IPS-NIHi11 (cell line): ENCODE measurements around the gene COL4A4.

Source experiments
- DNase-seq: peaks from one replicate; pipeline ENCODE4 v3.0.0; 2012; ENCODE audit warnings: mixed read lengths, low spot score

COL4A4 gene

DNA sequence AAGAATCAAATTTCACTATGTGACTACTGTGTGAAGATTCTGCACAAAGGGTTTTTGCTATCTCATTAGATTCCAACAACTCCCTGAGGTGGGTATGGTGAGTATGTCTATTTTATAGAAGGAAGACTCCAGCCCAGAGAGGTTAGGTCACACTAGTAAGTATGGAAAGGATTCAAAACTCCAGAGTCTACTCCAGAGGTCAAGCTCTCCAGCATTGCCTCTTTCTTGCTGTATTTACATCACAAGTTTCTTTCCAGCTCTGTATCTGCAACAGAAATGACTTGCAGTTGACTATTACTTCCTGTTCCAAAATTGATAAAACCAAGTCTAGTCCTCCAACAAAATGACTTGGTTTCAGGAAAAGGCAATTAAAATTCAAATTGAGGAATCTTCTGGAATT is 2.1 kb downstream of the COL4A4 start:
- DNase-seq = no peak

DNA sequence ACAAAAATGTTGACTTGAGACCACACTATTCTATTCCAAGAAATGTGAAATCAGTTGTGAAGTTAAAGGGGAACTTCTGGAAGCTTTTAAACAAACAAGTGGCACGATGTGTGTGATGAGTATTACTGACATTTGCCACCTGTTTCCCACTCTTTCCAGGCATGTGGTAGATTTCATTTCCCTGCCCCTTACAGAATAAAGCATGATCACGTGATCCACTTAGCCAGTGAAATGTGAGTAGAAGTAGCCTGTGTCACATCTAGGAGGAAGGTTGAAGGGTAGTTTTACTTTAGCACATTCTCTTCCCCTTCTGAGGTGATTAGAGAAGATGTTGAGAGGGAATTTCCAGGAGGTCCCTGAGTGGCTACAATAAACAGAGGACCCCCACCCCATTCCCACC is 3.8 kb downstream of the COL4A4 start:
- DNase-seq = no peak

DNA sequence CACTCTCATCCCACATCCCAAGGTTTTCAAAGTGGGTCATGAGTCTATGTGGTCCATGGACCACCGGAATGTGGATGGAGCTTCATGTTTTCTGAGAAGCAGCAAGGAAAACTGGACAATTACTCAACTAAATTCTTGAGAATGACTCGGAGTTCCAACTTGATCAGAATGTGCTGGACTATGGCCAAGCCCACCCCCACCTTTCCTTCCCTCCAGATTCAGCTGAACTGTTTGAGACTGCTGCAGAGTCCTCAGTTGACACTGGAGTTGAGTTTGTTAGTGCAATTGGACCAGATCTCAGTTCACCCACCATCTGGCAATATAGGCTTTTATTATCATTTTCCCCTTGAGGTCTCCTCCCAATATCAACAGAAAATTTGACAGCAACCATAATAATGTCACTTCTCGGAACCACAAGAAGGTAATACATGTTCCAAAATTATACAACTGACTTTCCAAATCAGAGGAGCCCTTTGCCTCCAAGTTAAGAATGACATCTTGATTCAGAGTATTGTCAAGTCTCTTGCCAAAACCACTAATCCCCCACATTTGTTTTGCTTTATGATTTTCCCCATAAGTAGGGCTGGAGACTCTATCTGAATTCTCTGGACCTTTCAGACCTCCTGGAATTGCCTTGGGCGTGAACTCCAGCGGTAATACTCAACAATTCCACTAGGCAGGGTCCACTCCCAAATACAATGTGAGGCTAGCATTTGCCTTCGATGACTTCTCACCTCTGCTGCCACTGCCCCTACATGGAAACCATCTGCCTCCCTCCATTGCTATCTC is 8.8 kb downstream of the COL4A4 start:
- DNase-seq = no peak

DNA sequence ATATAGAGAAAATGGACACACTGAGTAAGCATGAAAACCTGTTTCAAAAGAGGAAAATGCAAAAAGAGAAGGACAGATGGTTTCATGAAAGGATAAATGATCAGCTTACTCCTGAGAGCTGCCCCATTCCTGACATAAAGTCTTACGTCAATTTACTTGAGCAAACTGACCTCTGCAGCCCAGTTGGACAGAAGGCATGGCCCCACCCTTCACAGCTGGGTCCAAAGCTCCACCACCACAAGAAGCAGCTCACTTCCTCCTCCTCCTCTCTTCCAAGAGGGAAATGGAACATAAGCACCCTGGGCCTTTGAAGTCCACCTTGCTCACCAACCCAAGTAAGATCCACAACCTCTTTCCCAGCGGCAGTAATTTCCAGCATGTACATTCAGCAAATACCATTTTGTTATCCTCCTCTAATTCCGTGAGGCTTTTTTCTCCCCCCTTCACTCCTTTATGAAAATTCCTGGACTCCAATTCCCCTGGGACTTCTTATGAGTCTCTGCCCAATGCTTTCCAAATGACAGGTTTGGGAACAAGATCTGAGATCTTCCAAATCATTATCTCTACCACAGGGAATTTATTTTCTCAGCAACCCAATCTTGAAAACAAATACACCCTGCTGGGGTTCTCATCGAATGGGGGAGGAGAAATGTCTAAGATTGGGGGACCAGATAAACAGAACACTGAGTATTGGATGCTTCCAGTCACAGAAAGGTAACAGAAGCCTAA is 10.1 kb downstream of the COL4A4 start:
- no peak for DNase-seq

DNA sequence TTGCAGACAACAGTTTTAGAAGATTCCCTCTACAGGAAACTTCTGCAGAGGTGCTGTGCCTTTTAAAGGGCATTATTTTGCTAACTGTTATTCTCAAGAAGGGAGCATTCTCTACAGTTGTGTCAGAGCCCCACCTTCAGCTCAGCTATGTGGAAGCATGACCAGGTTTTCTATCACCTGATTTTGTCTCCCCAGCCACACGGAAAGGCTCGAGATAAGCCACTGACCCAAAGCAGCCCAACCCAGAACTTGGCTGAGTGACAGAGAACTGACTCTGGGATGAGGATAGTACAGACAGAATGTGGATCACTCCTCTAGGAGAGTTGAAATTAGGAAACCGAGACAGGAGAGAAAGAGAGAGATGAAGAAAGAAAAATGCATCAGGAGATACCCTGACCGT is 10.7 kb downstream of the COL4A4 start:
- no peak for DNase-seq

DNA sequence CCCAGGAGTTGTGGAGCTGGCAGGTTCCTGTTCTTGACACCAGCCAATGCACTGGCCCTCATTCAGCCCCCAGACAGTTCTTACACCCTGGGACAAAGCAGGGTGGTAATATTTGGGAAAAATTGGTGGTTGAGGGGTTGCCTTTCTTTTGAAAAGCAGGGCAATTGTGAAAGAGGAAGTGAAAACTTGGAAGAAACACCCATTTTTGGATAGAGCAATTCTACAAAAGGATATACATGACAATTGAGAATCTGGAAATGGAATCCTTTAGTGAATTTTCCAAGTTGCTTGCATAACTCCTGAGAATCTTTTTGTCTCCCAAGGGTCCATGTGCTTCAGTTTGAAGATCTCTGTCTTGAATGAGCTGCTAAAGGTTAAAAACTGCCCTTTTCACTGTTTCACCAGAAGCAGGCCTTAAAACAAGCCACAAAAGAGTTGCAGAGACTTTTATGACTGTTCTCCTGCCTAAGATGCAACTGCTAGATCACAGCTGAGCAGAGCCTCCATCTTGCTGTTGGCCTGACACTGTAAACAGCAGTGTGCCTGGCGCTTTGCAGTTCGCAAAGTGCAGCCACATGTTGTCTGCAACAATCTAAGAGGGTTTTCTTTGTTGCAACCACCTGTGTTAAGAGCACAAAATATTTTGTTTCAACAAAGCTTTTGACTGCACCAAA is 11.8 kb downstream of the COL4A4 start:
- no peak for DNase-seq

DNA sequence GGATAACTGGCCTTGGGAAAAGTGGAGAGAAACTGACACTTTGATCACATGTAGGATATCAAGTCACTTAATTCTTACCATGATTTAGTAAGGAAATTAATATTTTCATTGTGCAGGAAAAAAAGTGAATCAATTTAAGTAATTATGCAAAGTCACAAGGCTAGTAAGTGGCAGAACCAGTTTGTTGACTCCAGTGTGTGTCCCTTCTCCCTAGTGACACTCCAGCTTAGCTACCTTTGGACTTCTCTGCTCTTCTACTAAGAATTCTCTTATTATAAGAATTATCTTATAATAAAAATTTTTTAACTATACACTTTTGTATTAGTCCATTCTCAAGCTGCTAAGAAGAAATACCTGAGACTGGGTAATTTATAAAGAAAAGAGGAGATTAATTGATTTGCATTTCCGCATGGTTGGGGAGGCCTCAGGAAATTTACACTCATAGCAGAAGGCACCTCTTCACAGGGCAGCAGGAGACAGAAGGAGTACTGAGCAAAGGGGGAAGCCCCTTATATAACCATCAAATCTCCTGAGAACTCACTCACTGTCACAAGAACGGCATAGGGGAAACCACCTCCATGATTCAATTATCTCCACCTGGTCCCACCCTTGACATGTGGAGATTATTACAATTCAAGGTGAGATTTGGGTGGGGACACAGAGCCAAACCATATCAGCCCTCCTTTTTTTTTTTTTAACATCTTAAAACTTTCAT is 13.6 kb downstream of the COL4A4 start:
- no peak for DNase-seq

DNA sequence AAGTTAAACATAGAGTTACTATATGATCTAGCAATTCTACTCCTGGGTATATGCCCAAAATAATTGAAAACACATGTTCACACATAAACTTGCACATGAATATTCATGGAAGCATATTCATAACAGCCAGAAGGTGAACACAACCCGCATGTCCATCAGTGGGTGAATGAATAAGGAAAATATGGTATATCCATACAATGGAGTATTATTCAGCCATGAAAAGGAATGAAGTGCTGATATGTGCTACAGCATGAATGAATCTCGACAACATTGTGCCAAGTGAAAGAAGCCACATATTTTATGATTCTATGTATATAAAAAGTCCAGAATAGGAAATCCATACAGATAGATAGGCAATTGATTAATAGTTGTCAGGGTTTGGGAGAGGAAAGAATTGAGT is 15.9 kb downstream of the COL4A4 start:
- DNase-seq = no peak

DNA sequence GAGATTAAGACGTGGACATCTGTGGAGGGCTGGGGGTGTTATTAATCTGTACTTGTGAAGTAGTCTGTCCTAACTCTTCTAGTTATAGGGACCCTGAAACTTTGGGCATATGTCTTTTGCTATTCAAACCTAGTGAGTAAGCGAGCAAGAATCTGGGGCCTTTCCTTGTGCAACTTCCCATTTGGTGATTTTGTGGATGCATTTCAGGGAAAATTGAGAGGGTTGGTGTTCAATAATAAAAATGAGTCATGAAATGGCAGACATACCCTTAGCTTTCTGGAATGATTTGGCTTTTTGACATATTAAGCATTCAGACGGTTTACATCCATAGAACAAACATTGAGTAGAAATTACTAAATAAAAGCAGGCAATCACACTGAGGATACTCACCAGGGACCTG is 17.0 kb downstream of the COL4A4 start:
- DNase-seq = no peak

DNA sequence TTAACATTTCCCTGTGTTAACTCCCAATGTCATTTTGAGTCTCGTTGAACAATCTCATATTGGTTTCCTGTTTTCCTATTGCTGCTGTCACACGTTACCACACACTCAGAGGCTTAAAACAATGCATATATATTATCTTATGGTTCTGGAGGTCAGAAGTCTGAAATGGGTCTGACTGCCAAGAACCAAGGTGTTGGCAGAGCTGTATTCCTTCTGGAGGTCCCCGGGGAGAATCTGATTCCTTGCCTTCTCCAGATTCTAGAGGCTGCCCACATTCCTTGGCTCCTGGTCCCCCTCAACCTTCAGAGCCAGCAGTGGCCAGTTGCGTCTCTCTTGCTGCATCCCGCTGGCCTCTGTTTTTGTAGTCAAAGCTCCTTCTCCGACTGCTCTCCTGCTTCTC is 17.5 kb downstream of the COL4A4 start:
- DNase-seq = no peak

DNA sequence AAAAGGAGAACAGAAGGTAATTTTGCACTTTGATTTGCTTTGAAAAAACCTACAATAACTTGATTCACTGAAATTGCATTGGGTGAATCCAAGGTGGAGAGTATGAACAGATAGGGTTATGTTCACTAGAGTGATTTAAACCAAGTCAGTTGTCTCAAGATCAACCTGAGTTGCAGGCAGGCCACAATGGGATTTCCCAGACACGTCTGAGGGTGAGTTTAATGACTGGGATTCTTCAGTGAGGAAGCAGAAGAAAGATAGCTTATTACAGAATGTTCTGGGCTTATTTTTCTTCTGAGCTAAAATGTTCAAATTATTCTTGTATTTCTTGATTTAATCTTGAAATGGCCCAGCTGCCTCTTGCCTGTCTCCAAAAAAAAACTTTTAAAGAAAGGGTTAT is 20.1 kb downstream of the COL4A4 start:
- DNase-seq = no peak

DNA sequence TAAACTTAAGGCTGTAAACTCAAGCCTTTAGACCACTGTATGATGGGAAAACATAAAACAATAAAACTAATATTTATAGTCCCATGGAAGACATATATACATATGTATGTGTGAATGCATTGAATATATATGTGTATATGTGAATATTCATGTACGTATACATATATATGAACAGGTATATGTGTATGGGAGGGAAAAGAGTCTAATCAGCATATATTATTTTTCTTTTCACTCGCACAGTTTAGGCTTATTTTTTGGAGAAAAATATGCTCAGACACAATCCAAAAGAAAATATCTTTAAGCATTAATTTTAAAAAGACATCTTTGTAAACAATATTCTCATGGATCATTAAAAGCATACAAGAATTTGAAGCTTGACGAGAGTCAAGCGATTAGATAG is 22.7 kb downstream of the COL4A4 start:
- no peak for DNase-seq

DNA sequence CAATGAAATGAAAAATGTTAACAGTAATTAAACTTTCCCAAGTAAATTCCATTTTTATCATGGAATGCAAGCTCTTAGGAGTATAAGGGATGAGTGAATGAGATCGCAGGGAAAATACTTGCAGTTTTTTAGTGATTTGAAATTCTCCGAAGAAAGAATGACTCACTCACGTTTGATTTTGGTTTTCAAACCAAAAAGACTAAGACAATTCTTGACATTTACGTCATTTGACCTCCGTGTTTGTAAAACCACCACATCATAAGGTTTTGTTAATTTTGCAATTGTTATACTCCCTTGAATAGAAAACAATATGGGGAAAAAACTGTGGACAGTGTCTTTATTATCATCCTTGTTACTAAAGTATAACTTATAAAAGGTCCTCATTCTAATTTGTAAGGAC is 29.4 kb downstream of the COL4A4 start:
- no peak for DNase-seq

DNA sequence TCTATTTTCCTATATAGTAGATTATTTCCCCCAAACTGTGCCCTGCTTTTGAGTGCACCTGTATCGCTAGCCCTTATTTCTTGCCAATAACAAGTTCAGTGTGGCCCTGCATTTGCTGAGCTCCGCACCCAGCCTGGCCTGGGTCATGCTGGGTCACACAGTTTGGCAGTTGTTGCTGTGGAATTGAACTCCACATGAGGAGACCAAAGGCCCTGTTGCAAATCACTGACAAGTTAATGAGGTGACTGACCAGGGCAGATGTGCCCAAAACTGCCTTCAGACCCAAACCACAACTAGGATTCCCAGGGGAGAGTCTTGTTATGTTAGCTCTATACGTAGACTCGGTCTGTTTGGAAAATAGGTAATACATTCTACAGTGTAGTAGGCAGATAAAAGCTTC is 31.0 kb downstream of the COL4A4 start:
- DNase-seq = no peak

DNA sequence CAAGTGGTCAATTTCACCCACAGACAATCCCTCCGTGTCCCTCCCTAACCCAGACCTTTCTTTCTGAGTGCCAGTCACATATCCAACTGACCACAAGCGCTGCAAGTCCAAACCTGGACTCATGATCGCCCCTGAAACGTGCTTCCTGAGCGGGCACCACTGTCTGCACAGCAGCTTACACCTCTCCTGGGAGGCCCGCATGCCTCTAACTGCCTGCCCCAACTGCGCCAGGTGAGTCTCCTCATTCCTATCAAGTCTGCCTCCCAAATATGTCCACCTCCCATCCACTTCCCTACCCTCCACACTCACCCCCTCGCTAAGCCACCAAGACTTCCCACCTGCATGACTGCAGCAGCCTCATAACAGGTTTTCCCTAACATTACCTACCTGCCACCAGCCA is 33.4 kb downstream of the COL4A4 start:
- no peak for DNase-seq

DNA sequence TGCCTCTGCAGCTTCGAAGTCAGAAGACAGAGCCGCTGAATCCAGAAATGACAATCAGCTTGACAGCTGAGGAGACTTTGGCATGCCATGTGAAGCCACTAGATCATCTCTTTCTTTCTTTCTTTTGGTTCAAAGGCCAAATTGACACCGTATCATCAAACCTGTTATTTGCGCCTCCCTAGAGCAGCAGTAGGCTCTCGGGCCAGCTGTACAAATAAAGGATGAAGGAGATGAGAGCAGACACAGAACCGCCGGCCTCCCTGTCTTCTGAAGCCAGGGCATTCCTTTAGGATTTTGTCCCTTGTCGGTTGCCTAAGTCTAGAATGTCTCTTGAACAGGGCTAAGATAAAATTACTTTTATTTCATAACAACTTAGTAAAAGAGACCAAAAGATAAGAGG is 36.8 kb downstream of the COL4A4 start:
- DNase-seq = no peak

DNA sequence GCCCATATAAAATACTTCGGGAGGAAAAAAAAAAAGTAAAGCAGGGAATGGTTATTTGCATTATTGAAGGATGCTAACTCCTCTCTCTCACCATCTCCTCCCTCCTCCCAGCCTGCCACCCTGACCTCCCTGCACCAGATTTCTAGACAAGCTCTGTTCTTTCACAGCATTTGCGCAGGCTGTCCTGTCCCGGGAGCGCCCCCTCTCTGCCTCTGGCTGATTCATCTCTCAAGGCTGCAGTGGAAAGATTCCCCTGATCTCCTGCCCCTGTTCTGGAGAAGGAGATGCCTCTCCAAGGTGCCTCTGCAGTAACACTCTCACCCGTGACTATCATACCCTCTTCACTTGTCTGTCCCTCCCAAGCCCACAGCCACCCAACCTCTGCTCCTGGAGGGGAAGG is 38.5 kb downstream of the COL4A4 start:
- DNase-seq = peak; percentile 27

DNA sequence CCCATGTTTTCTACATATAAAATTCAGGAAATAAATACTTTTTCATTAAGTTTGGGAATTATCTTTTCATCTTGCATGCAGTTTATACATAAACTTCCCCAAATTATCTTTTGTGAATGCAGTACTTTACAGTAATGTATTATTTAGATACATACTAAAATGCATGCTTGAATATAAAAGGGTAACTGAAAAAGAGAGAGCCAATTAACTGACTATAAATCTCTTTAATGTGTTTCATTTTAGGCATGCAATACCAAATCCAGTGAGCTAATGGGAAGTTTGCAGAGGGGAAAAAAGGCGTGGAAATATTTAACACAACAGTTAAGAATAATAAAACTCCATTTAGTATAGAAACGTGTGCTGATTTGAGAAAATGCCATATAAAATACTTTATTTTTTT is 39.2 kb downstream of the COL4A4 start:
- no peak for DNase-seq

DNA sequence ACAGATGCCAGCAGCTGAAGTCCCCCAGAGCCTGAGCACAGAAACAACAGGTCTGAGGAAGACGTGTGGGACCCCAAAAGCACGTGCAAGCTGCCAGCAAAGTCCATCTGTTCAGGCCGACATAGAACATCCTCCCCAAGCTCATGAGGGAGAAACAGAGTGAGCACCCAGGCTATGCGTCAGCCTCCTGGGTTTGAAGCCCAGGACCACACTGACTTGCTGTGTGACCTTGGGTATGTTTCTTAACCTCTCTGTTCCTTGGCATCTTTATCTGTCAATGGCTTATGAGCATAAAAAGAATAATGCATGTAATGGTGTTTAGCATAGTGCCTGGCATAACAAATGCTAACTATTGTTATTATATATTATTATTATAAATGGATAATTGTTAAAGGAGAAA is 40.3 kb downstream of the COL4A4 start:
- DNase-seq = no peak

DNA sequence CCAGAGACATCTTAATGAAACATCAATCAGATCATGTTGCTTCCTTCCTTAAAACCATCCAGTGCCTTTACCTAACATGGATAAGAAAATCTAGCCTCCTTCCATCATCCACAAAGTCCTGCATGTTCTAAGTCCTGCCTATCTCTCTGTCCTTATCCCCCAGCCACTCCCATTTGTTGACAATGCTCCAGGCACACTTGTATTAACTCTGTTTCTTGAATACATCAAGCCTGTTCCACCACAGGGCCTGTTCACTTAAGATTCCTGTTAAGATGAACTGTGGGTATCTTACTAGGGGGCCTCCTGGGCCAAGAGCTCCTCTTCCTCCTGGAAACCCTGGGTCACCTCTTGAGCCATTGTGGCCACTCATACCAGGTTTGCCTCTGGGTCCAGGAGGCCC is 45.7 kb downstream of the COL4A4 start:
- DNase-seq = no peak

DNA sequence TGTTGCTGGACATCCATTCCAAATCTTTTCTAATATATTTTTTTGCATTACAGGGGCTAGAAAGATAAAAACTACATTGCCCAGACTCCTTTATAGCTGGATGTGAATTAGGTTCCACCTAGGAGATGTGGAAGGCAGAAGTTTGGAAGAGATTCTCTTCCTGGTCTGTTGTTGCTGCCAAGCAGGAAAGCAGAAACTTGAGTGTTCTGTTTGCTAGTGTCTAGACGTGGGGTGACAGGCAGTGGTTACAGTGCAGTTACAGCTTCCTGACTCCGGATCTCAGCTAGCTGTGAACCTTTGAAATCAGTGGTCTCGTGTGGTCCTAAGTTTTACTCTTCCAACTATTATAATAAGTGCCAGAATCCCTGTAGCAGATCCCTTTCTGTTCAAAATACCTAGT is 46.2 kb downstream of the COL4A4 start:
- no peak for DNase-seq

DNA sequence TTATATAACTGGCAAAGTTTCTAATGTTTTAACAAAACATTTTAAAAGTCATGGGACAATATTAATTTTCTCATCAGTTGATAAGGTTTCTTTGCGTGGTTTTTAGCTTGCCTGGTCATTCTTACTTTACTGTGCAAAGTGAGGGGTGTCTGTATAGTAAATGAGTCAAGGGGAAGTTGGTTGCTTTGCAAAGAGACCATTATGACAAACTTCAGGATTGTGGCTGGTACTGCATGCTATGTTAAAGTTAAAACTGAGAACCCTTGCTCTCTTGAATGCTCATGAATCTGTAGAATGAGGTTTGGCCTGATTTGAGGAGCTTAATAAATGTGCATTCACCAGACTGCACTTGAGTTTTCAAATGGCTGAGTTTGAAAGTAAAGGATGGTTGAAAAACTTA is 47.0 kb downstream of the COL4A4 start:
- no peak for DNase-seq

DNA sequence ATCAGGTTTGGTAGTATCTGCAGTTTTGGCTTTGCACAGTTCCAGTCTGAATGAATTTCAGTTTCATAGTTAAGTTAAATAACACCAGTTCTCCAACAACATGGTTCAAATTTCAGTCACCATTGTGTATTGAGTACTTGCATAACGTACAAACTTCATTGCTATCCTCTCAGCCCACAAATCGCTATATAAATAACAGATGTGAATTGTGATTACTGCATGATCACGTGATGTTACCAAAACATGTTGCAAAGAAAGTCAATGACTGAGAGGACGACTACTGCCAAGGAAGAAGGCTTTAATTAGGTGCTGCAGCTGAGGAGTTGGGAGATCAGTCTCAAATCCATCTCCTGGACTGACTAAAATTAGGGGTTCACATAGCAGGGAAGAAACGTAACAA is 48.2 kb downstream of the COL4A4 start:
- DNase-seq = no peak
